OCI-LY3 (cell line): Measurements from ENCODE around the gene TRMT2B.

ENCODE experiments used
- H2AFZ ChIP-seq: fragments of 200-600, 300-600 bp; shearing (Covaris generic); 2 replicates; pipeline ENCODE4 v1.6.0; 2014; ENCODE audit warnings: antibody characterized with exemption, low read depth, low read length
- H3K27ac ChIP-seq: fragments of 200-600, 300-600 bp; sonication (generic); 2 replicates; pipeline ENCODE4 v1.5.1; 2014; ENCODE audit warnings: mild to moderate bottlenecking, low read length, moderate library complexity, mixed read lengths
- H3K27me3 ChIP-seq: fragments of 200-600, 300-600 bp; sonication (generic); 2 replicates; pipeline ENCODE4 v1.6.1; 2014; ENCODE audit warnings: low read depth, low read length, mixed read lengths
- H3K36me3 ChIP-seq: fragments of 200-600, 300-600 bp; sonication (generic); replicated peaks from 2 replicates; pipeline ENCODE3; 2014; ENCODE audit warnings: low read depth, low read length, mixed read lengths
- H3K4me1 ChIP-seq: fragments of 300-600, 200-600 bp; sonication (generic); 2 replicates; pipeline ENCODE4 v1.6.1; 2014; ENCODE audit warnings: low read length, mixed read lengths
- H3K4me2 ChIP-seq: fragments of 200-600, 300-600 bp; sonication (generic); 2 replicates; pipeline ENCODE4 v1.6.1; 2014; ENCODE audit warnings: low read length, mixed read lengths
- H3K4me3 ChIP-seq: fragments of 300-600, 200-600 bp; sonication (generic); 2 replicates; pipeline ENCODE4 v1.5.1; 2014; ENCODE audit warnings: antibody characterized with exemption, mild to moderate bottlenecking, low read length, moderate library complexity
- H3K79me2 ChIP-seq: fragments of 300-600, 200-600 bp; shearing (Covaris generic); 2 replicates; pipeline ENCODE4 v1.6.1; 2014; ENCODE audit warnings: mild to moderate bottlenecking, low read length, mixed read lengths
- H3K9ac ChIP-seq: fragments of 300-600, 200-600 bp; shearing (Covaris generic); 2 replicates; pipeline ENCODE4 v1.6.0; 2014; ENCODE audit warnings: mild to moderate bottlenecking, low read length, moderate library complexity
- H3K9me3 ChIP-seq: fragments of 200-600, 300-600 bp; shearing (Covaris generic); 2 replicates; pipeline ENCODE4 v1.6.1; 2014; ENCODE audit warnings: low read length, mixed read lengths; ENCODE audit not compliant: insufficient read depth
- H4K20me1 ChIP-seq: fragments of 200-600, 300-600 bp; sonication (generic); 2 replicates; pipeline ENCODE4 v1.6.1; 2016; ENCODE audit warnings: low read length, mixed read lengths; ENCODE audit not compliant: insufficient read depth
- EZH2phosphoT487 ChIP-seq: fragments of 200-600 bp; shearing (Covaris generic); IDR thresholded peaks from 2 replicates; pipeline ENCODE4 v1.6.1; 2018; ENCODE audit warnings: antibody characterized with exemption, mixed run types, low read depth
- TF ChIP-seq, protein P1 (sequence below): fragments of 200-600, 300-600 bp; sonication (generic); IDR thresholded peaks from 2 replicates; pipeline ENCODE4 v1.5.1; 2014; ENCODE audit warnings: antibody characterized with exemption, low read length, low read depth

The TRMT2B gene

DNA sequence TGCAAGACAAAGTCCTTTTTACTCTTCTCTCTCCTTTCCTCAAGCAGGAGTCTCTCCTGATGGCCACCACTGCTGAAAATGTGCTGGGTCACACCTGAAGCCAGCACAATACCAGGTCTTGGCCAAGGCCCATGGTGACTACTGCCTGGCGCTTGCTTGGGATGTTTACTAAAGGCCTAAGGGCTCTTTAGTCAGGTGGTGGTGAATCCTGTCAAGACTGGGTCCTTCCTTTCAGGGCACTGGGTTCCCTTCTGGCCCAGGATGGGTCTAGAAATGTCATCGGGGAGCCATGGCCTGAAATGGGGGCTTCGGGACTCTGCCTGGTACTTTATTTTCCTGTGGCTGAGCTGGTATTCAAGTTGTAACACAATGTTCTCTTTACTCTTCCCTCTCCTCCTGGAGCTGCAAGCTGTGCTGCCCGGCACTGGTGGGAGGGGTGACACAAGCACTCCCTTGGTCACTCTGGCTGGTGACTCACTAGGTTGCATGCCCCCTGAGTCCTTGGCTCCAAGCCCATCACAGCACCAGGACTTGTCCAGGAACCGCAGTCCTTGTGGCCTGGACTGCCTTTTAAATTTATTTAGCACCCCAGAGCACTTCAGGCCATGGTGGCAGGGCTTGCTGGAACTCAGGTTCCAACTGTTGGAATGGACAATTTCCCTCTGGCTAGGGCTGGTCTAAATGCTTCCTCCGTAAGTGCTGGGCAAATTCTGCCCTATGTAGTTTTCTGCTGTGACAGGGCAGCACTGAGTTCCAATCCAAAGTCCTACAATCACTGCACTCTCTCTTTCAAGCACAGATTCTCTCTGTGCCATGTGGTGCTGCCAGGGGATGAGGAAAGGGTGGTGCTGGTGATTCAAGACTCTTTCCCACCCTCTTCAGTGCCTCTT, 71.1 kb downstream of the TRMT2B start:
- Histone ChIP-seq H3K36me3 (no peaks in the 10 kb centered on the region), H3K9ac (no peak overlapping the region), H3K27me3 (no peaks in the 10 kb centered on the region), H2AFZ (no peak overlapping the region), H3K9me3 (no peaks in the 10 kb centered on the region), H3K79me2 (no peaks in the 10 kb centered on the region), H3K4me2 (no peak overlapping the region), H4K20me1 (no peaks in the 10 kb centered on the region), H3K27ac (no peak overlapping the region), H3K4me1 (no peaks in the 10 kb centered on the region), H3K4me3 (no peak overlapping the region)
- no peak for TF ChIP-seq EZH2phosphoT487
- TF ChIP-seq, protein P1, sequence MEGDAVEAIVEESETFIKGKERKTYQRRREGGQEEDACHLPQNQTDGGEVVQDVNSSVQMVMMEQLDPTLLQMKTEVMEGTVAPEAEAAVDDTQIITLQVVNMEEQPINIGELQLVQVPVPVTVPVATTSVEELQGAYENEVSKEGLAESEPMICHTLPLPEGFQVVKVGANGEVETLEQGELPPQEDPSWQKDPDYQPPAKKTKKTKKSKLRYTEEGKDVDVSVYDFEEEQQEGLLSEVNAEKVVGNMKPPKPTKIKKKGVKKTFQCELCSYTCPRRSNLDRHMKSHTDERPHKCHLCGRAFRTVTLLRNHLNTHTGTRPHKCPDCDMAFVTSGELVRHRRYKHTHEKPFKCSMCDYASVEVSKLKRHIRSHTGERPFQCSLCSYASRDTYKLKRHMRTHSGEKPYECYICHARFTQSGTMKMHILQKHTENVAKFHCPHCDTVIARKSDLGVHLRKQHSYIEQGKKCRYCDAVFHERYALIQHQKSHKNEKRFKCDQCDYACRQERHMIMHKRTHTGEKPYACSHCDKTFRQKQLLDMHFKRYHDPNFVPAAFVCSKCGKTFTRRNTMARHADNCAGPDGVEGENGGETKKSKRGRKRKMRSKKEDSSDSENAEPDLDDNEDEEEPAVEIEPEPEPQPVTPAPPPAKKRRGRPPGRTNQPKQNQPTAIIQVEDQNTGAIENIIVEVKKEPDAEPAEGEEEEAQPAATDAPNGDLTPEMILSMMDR: no peak

DNA sequence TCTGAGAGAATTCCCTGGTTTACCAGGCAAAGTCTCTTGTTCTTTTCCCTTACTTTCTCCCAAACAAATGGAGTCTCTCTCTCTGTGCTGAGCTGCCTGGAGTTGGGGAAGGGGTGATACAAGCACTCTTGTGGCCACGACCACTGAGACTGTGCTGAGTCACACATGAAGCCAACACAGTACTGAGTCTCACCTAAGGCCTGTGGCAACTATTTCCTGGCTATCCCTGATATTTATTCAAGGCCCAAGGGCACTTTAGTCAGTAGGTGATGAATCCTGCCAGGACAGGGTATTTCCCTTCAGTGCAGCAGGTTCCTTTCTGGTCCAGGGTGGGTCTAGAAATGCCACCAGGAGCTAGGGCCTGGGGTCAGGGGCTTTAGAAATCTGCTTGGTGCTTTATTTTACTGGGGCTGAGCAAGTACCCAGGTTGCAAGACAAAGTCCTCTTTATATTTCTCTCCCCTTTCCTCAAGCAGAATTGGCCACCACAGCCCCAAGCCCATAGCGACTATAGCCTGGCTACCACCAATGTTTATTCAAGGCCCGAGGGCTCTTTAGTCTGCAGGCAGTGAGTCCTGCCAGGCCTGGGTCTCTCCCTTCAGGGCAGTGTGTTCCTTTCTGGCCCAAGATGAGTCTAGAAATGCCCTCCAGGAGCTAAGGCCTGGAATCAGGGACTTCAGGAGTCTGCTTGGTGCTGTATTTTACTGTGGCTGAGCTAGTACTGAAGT, 71.9 kb downstream of the TRMT2B start:
- Histone ChIP-seq H2AFZ (no peak overlapping the region), H3K36me3 (no peaks in the 10 kb centered on the region), H3K4me1 (no peaks in the 10 kb centered on the region), H3K27me3 (no peaks in the 10 kb centered on the region), H3K79me2 (no peaks in the 10 kb centered on the region), H3K27ac (no peak overlapping the region), H3K9me3 (no peaks in the 10 kb centered on the region), H4K20me1 (no peaks in the 10 kb centered on the region), H3K4me2 (no peak overlapping the region), H3K9ac (no peak overlapping the region), H3K4me3 (no peak overlapping the region)
- TF ChIP-seq, protein P1: no peak
- TF ChIP-seq EZH2phosphoT487: no peak

DNA sequence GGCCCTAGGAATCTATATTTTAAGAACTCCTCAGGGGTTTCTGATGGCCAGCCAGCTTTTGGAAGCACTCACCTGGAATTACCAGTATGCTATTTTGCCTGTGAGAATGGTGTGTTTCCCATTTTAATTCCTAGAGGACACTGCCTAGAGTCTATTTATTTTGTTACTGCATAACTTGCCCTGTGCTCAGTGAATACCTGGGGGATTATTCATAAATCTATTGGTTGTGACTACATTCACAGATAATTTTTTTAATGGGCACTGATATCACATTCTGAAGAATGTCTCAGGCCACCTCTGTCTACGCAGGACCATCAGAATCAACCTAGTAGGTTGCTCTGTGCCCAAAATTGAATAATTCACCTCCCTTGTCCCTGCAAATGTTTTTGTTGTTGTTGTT, 75.7 kb downstream of the TRMT2B start:
- Histone ChIP-seq H2AFZ (no peak overlapping the region), H3K4me1 (no peaks in the 10 kb centered on the region), H3K9ac (no peak overlapping the region), H3K4me2 (no peak overlapping the region), H3K27me3 (no peaks in the 10 kb centered on the region), H3K9me3 (no peaks in the 10 kb centered on the region), H3K27ac (no peak overlapping the region), H3K36me3 (no peaks in the 10 kb centered on the region), H3K79me2 (no peaks in the 10 kb centered on the region), H3K4me3 (no peak overlapping the region), H4K20me1 (no peaks in the 10 kb centered on the region)
- TF ChIP-seq EZH2phosphoT487: no peak

DNA sequence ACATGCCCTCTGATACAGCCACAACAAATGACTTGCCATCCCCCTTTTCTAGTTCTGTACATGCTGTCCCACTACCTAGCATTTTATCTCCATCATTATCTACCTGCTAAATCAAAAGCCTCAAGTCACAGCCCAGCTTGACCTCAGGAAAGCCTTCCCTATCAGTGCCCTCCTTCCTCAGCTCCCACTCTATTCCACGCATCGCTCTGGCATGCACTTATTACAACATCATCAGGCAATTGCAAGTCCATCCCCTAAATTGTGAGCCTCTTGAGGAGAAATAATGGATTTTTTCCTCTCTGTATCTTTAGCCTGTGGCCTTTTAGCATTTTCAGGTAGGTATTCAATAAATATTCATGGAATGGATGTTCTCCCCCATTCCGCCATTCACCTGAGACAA, 76.7 kb downstream of the TRMT2B start:
- Histone ChIP-seq H3K9ac (no peak overlapping the region), H3K4me1 (no peaks in the 10 kb centered on the region), H3K4me2 (no peak overlapping the region), H2AFZ (no peak overlapping the region), H3K9me3 (no peaks in the 10 kb centered on the region), H3K4me3 (no peak overlapping the region), H3K36me3 (no peaks in the 10 kb centered on the region), H4K20me1 (no peaks in the 10 kb centered on the region), H3K27me3 (no peaks in the 10 kb centered on the region), H3K27ac (no peak overlapping the region), H3K79me2 (no peaks in the 10 kb centered on the region)
- TF ChIP-seq, protein P1: no peak
- TF ChIP-seq EZH2phosphoT487: no peak
